H1 (cell line): Measurements from ENCODE around the gene NEU2.

ENCODE experiments used
- BACH1 ChIP-seq: IDR thresholded peaks from 2 replicates; pipeline ENCODE4 v1.6.1; 2012; ENCODE audit warnings: low read length, improper control_type of control experiment
- CEBPB ChIP-seq: IDR thresholded peaks from 2 replicates; pipeline ENCODE4 v1.6.1; 2012; ENCODE audit warnings: low read depth, low read length
- CHD1 ChIP-seq: IDR thresholded peaks from 2 replicates; pipeline ENCODE4 v1.6.1; 2012; ENCODE audit warnings: low read depth, low read length, improper control_type of control experiment
- CREB1 ChIP-seq: IDR thresholded peaks from 2 replicates; pipeline ENCODE4 v1.6.1; 2012; ENCODE audit warnings: inconsistent platforms
- CTCF ChIP-seq, 3 experiments: IDR thresholded peaks; 1 replicate in 2 of 3; 2 replicates in 1 of 3; pipeline versions ENCODE4 v1.5.1 to v1.6.1; 2011; ENCODE audit warnings: low read length in 3 of 3, mild to moderate bottlenecking in 3 of 3, inconsistent platforms in 2 of 3, low read depth in 1 of 3, moderate library complexity in 1 of 3; ENCODE audit not compliant: insufficient read depth in 1 of 3; ENCODE audit errors: control extremely low read depth in 1 of 3
- MAX ChIP-seq: IDR thresholded peaks from 2 replicates; pipeline ENCODE4 v1.6.1; 2012; ENCODE audit warnings: inconsistent platforms
- POLR2A ChIP-seq, 2 experiments: IDR thresholded peaks; 1 replicate in 1 of 2; 2 replicates in 1 of 2; pipeline ENCODE4 v1.6.1; 2011; ENCODE audit warnings: low read depth in 2 of 2, low read length in 2 of 2, mild to moderate bottlenecking in 2 of 2; ENCODE audit errors: control extremely low read depth in 1 of 2
- RFX5 ChIP-seq: IDR thresholded peaks from 2 replicates; pipeline ENCODE4 v1.6.1; 2011; ENCODE audit warnings: low read depth, low read length, improper control_type of control experiment, borderline replicate concordance
- TAF7 ChIP-seq: optimal IDR thresholded peaks from 2 replicates; pipeline ENCODE3; 2011; ENCODE audit warnings: low read depth, mild to moderate bottlenecking, inconsistent platforms, low read length, moderate library complexity, borderline replicate concordance
- USF2 ChIP-seq: IDR thresholded peaks from 2 replicates; pipeline ENCODE4 v1.6.1; 2011; ENCODE audit warnings: low read length, improper control_type of control experiment

GRCh38 chr2:233076749-233077148 lies 44.3 kb downstream of the NEU2 start:
- TF ChIP-seq CHD1 (no peak), CTCF (IDR thresholded peaks at IDR 0.05; ENCODE audit: control extremely low read depth in 1 of 3, insufficient read depth in 1 of 3, low read depth in 1 of 3, low read length in 3 of 3) (no peak), TAF7 (no peak), POLR2A (IDR thresholded peaks at IDR 0.05; ENCODE audit: control extremely low read depth in 1 of 2, low read depth in 2 of 2, low read length in 2 of 2) (no peak), USF2 (no peak), CREB1 (no peak), MAX (no peak), RFX5 (no peak), CEBPB (no peak), BACH1 (no peak)
